Small intestine (tissue), 7 donors: ENCODE measurements around the gene PITX1. TPM values are rescaled to one million over a fixed set of nuclear protein-coding genes. Genes with fewer than 3 reads are reported as not detected.

Experiments
- DNase-seq, 2 donors: peaks; one replicate each; pipeline versions ENCODE4 v3.0.0 to v3.0.0-alpha.2; 2013
- FAIRE-seq: peaks from 2 replicates; lab custom pipeline; 2012; peaks lifted over from hg19 to GRCh38; lab: Jason Lieb, UNC
- H3K27ac ChIP-seq, 3 donors: one replicate each; pipeline ENCODE4 v1.5.1; 2013; ENCODE audit warnings: low read length in 2 of 3, mild to moderate bottlenecking in 2 of 3, control low read depth in 1 of 3, inconsistent platforms in 1 of 3, low read depth in 1 of 3, moderate library complexity in 1 of 3
- H3K27me3 ChIP-seq, 3 donors: one replicate each; pipeline ENCODE4 v1.6.1; 2013; ENCODE audit warnings: low read length in 3 of 3, inconsistent platforms in 1 of 3; ENCODE audit not compliant: control insufficient read depth in 3 of 3, insufficient read depth in 3 of 3
- H3K36me3 ChIP-seq, 3 donors: one replicate each; pipeline ENCODE4 v1.6.1; 2013; ENCODE audit warnings: low read length in 3 of 3, inconsistent platforms in 1 of 3, low read depth in 1 of 3, mild to moderate bottlenecking in 1 of 3, moderate library complexity in 1 of 3; ENCODE audit not compliant: control insufficient read depth in 3 of 3, insufficient read depth in 2 of 3
- H3K4me1 ChIP-seq, 3 donors: one replicate each; pipeline ENCODE4 v1.6.1; 2013; ENCODE audit warnings: low read length in 2 of 3, inconsistent platforms in 1 of 3, low read depth in 1 of 3, mild to moderate bottlenecking in 1 of 3, moderate library complexity in 1 of 3; ENCODE audit not compliant: control insufficient read depth in 3 of 3, insufficient read depth in 2 of 3
- H3K4me3 ChIP-seq, 3 donors: one replicate each; pipeline ENCODE4 v1.5.1; 2013; ENCODE audit warnings: low read length in 3 of 3, control low read depth in 1 of 3, inconsistent platforms in 1 of 3, low read depth in 1 of 3, mild to moderate bottlenecking in 1 of 3, moderate library complexity in 1 of 3
- H3K9me3 ChIP-seq, 2 donors: one replicate each; pipeline ENCODE4 v1.6.1; 2013; ENCODE audit warnings: low read depth in 1 of 2, low read length in 1 of 2; ENCODE audit not compliant: control insufficient read depth in 2 of 2, insufficient read depth in 1 of 2
- WGBS, 3 donors: extraction: QIAGEN DNeasy Blood & Tissue Kit; methylation state at CpG; one replicate each; pipeline ENCODE4 v1.1.7; 2013; 5-methylcytosine and 5-hydroxymethylcytosine counted together
- polyA plus RNA-seq, 4 donors: library from polyadenylated mRNA; stranded (reverse) in 3 of 4; unstranded in 1 of 4; fragments of 200-250 nt in 3 of 4; fragments of 120-200 nt in 1 of 4; gene quantifications; one replicate each; pipeline versions ENCODE4 v1.2.1 to v1.2.3, GENCODE V29; 2013
- donor health status: healthy with polysubstance abuse.
- donor health status: control.
- donor health status: control.
- donor health status: Bipolar disorder and iron deficiency.
- donor health status: healthy.

PITX1 gene
- polyA plus RNA-seq, 4 donors = 3.4 to 30.0 (median 8.8) TPM

- Histone ChIP-seq H3K4me1 (peaks cover 0 to 11% (median 3%) of the 10 kb centered on the region in 3 donors), H3K27ac (no peak overlapping the region), H3K27me3 (peaks cover 0 to 49% (median 7%) of the 10 kb centered on the region in 3 donors), H3K9me3 (no peaks in the 10 kb centered on the region), H3K4me3 (no peak overlapping the region), H3K36me3 (peaks cover 3 to 52% (median 3%) of the 10 kb centered on the region in 3 donors)
- 62 to 80% (median 65%) methylated on average over 71 to 79 of the region's 79 CpGs for WGBS, 3 donors
- no peak for FAIRE-seq
- DNase-seq = peak in 1 of 2 donors; percentile 10
Observed at GRCh38 chr5:135027697-135028615, 6.1 kb downstream of the PITX1 start.

GRCh38 chr5:135027266-135027696 is 6.7 kb downstream of the PITX1 start:
- FAIRE-seq = no peak
- H3K4me3 ChIP-seq = no peak overlapping the region
- peaks cover 3 to 52% (median 3%) of the 10 kb centered on the region in 3 donors for H3K36me3 ChIP-seq
- peaks cover 0 to 49% (median 7%) of the 10 kb centered on the region in 3 donors for H3K27me3 ChIP-seq
- H3K4me1 ChIP-seq = peaks cover 0 to 11% (median 3%) of the 10 kb centered on the region in 3 donors
- DNase-seq = no peak
- H3K27ac ChIP-seq = peak overlapping the region in 1 of 3 donors; percentile 28
- 63 to 89% (median 67%) methylated on average over 29 of the region's 29 CpGs for WGBS, 3 donors
- no peaks in the 10 kb centered on the region for H3K9me3 ChIP-seq

DNA sequence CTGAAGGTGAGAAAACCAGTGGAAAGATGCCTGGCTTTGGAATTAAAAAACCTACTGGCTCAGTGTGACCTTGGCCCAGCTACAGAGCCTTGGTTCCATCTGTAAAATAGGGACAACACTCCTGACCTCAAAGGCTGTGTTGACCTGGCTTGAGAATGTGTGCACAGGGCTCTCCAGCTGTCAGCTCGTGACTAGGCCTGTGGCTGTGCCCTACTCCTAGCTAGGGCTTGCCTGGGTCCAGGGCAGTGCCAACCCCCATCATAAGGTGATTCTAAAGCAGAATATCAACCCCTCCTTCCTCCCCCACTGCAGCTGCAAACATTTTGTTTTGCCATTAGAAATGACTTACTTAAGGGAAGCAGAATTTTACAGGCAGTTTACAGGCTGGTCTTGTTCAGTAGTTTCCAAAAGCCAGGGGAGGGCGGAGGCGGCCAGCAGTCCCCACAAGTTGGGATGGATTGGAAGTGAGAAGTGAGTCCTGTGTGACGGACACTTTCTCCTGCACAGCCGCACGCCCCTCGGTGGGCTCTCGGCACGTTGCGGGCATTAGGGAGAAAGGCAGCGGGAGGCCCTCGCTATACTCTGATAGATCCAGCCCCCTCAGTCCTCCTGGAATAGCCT is 7.3 kb downstream of the PITX1 start:
- peaks cover 3 to 52% (median 3%) of the 10 kb centered on the region in 3 donors for H3K36me3 ChIP-seq
- peaks cover 0 to 45% (median 7%) of the 10 kb centered on the region in 3 donors for H3K27me3 ChIP-seq
- no peak overlapping the region for H3K4me3 ChIP-seq
- H3K27ac ChIP-seq = peak overlapping the region in 1 of 3 donors; percentile 28
- peaks cover 0 to 11% (median 3%) of the 10 kb centered on the region in 3 donors for H3K4me1 ChIP-seq
- no peak for DNase-seq
- FAIRE-seq = no peak
- H3K9me3 ChIP-seq = no peaks in the 10 kb centered on the region
- 72 to 86% (median 84%) methylated on average over 12 of the region's 12 CpGs for WGBS, 3 donors

DNA sequence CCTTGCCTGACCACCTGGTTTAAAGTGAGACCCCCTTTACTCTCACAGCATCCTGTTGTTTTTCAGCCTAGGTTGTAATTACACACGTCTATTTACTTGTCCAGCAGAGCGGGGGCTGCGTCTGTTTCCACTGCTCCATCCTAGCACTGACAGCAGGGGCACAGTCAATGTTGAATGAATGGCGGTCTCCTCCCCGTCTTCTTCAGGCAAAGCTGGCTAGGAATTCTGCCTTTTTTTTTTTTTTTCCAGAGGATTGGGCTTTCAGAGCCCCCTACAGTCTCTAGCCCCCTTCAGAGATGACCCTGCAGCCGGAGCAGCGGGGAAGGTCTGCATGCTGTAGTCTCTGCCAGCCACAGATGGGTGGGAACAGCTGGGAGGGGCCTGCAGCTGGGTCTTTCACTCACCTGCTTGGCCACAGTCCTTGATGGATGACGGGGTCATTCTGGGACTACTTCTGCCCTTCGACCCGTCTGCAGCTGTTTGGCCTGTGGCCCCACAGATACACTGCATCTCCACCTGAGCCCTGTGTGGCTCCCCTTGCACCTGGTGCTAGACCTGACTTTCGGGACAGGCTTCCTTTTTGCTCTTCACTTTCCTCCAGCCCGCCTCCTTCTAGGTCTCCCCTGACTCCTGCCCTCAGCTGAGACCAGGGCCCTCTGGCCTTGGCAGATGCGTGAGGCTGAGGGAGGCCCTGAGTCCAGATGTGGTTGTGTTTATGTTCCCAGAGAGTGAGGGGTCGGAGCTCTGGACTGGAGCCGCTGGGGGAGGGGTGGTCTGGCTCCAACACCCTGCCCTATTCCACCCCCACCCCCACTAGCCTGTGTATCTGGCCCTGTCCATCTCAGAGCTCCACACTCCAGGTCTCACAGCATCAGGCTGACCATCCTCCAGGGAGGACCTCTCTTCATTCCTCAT is 8.0 kb downstream of the PITX1 start:
- peaks cover 0 to 11% (median 3%) of the 10 kb centered on the region in 3 donors for H3K4me1 ChIP-seq
- H3K27ac ChIP-seq = no peak overlapping the region
- no peaks in the 10 kb centered on the region for H3K9me3 ChIP-seq
- H3K36me3 ChIP-seq = peaks cover 3 to 52% (median 3%) of the 10 kb centered on the region in 3 donors
- no peak overlapping the region for H3K4me3 ChIP-seq
- FAIRE-seq (no peak), DNase-seq (peak; percentile 11 to 22)
- H3K27me3 ChIP-seq = peaks cover 0 to 38% (median 4%) of the 10 kb centered on the region in 3 donors
- 43 to 68% (median 46%) methylated on average over 15 of the region's 15 CpGs for WGBS, 3 donors

DNA sequence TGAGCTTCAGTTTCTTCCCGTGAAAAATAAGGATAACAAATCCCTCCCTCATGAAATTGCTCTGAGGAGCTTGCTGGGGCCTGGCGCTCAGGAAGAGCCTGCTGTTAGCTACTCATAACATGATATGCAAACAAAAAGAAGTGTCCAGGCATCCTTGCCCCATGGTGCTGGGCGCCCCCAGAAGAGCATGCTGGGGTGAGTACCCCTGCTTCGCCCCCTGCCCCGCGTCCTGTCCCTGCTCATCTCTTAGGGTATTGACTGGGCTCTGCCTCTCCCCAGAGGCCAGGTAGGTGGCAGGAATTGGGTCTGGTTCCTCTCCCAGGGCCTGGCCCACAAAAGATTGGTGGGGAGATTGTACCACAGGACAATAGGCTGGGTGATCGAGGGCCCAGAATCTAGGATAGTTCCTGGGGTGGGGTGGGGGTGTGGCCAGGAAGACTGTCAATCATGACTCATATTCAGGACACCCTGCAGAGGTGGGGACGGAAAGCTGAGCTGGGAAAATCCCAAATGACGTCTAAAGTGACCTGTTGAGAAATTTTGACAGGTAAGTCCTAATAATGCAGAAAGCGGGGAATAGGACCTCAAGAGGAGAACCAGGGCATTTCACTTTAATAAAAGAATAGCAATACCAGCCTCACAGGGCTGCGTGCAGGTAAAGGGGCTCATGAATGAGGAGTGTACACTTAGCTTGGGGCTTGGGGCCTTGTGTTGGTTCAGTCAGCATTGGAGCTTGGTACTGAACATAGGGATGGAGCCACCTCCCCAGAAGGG is 8.9 kb downstream of the PITX1 start:
- DNase-seq = peak in 1 of 2 donors; percentile 23
- peaks cover 0 to 30% (median 0%) of the 10 kb centered on the region in 3 donors for H3K27me3 ChIP-seq
- H3K27ac ChIP-seq = no peak overlapping the region
- no peak for FAIRE-seq
- peaks cover 0 to 11% (median 3%) of the 10 kb centered on the region in 3 donors for H3K4me1 ChIP-seq
- 67 to 80% (median 72%) methylated on average over 11 of the region's 11 CpGs for WGBS, 3 donors
- H3K36me3 ChIP-seq = peaks cover 3 to 46% (median 3%) of the 10 kb centered on the region in 3 donors
- H3K9me3 ChIP-seq = no peaks in the 10 kb centered on the region
- H3K4me3 ChIP-seq = no peak overlapping the region

- no peak for DNase-seq
- H3K4me1 ChIP-seq = no peaks in the 10 kb centered on the region
- peaks cover 0 to 17% (median 0%) of the 10 kb centered on the region in 3 donors for H3K36me3 ChIP-seq
- no peak overlapping the region for H3K27ac ChIP-seq
- WGBS, 3 donors = 85 to 91% (median 87%) methylated on average over 16 of the region's 16 CpGs
- H3K27me3 ChIP-seq = no peaks in the 10 kb centered on the region
- no peak overlapping the region for H3K4me3 ChIP-seq
- no peaks in the 10 kb centered on the region for H3K9me3 ChIP-seq
- FAIRE-seq = no peak
Observed at GRCh38 chr5:135020111-135020895, 13.7 kb downstream of the PITX1 start.

GRCh38 chr5:135019314-135019713 is 14.7 kb downstream of the PITX1 start:
- Histone ChIP-seq H3K27ac (no peak overlapping the region), H3K4me1 (no peaks in the 10 kb centered on the region), H3K36me3 (peaks cover 0 to 14% (median 0%) of the 10 kb centered on the region in 3 donors), H3K9me3 (no peaks in the 10 kb centered on the region), H3K27me3 (no peaks in the 10 kb centered on the region), H3K4me3 (no peak overlapping the region)
- DNase-seq = no peak
- WGBS, 3 donors = 79 to 87% (median 84%) methylated on average over 5 of the region's 5 CpGs
- FAIRE-seq = no peak
